Nephron (organoid): ENCODE results near the gene FXN.
A peak's percentile ranks its signal among the peaks of the same experiment; 100 is the strongest.

ENCODE experiments used
- H3K27ac Mint-ChIP-seq, 3 experiments: 2 replicates each; pipeline ENCODE4 v1.8.0; 2020; ENCODE audit warnings: mixed read lengths in 3 of 3, mild to moderate bottlenecking in 2 of 3, moderate library complexity in 1 of 3
- H3K27me3 Mint-ChIP-seq: 2 replicates; pipeline ENCODE4 v1.8.0; 2021; ENCODE audit warnings: low read depth, mild to moderate bottlenecking, moderate library complexity, mixed read lengths
- H3K36me3 Mint-ChIP-seq: 2 replicates; pipeline ENCODE4 v1.8.0; 2020; ENCODE audit warnings: low read depth, mixed read lengths
- H3K4me1 Mint-ChIP-seq: 2 replicates; pipeline ENCODE4 v1.8.0; 2020; ENCODE audit warnings: mixed read lengths
- H3K4me3 Mint-ChIP-seq, 3 experiments: 2 replicates each; pipeline ENCODE4 v1.8.0; 2020; ENCODE audit warnings: mild to moderate bottlenecking in 3 of 3, mixed read lengths in 3 of 3, moderate library complexity in 2 of 3
- H3K9me3 Mint-ChIP-seq: 2 replicates; pipeline ENCODE4 v1.8.0; 2020; ENCODE audit warnings: mixed read lengths
- CTCF ChIP-seq, 3 experiments: fragments of 200-600 bp; sonication (generic); IDR thresholded peaks; one replicate each; pipeline ENCODE4 v1.5.0; 2021; ENCODE audit warnings: antibody characterized with exemption in 3 of 3; ENCODE audit not compliant: unreplicated experiment in 3 of 3

Gene FXN

DNA sequence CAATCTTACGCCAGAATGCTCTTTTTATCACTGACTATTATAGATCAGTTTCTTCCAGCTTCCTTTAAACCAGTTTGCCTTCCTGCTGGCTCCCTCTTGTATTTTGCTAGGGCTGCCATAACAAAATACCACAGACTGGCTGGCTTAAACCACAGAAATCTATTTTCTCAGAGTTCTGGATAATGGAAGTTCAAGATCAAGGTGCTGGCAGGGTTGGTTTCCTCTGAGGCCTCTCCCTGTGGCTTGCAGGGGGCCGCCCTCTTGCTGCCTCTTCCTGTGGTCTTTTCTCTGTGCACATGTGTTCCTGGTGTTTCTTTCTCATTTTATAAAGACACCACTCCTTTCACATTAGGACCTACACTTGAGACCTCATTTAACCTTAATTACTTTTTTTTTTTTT is 6.8 kb upstream of the FXN start:
- no peak for TF ChIP-seq CTCF (IDR thresholded peaks at IDR 0.05; ENCODE audit: unreplicated experiment in 3 of 3)
- Mint-ChIP-seq H3K27ac (no peak overlapping the region), H3K9me3 (peaks cover 5% of the 10 kb centered on the region), H3K27me3 (peaks cover 9% of the 10 kb centered on the region), H3K4me3 (no peak overlapping the region), H3K4me1 (no peaks in the 10 kb centered on the region), H3K36me3 (no peaks in the 10 kb centered on the region)

DNA sequence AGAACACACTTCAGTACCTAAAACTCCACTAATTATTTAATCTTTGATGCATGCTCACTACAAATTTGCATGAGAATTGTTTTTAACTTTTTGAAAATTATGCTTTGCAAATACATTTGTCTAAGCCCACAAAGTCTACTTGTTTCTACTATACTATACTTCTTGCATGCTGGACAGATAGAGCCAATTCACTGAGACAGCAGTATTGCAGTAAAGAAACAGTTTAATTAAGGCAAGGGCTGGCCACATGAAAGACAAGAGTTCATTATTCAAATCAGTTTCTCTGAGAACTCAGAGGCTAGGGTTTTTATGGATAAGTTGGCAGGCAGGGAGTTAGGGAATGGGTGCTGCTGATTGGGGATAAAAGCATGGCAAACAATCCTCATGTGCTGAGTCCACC is 6.0 kb upstream of the FXN start:
- TF ChIP-seq CTCF (IDR thresholded peaks at IDR 0.05; ENCODE audit: unreplicated experiment in 3 of 3), result no peak
- H3K4me1 Mint-ChIP-seq, result no peaks in the 10 kb centered on the region
- no peaks in the 10 kb centered on the region for H3K36me3 Mint-ChIP-seq
- H3K27ac Mint-ChIP-seq, result peak overlapping the region in 1 of 3 experiments; percentile 19
- H3K27me3 Mint-ChIP-seq, result peaks cover 9% of the 10 kb centered on the region
- no peak overlapping the region for H3K4me3 Mint-ChIP-seq
- peaks cover 5% of the 10 kb centered on the region for H3K9me3 Mint-ChIP-seq

GRCh38 chr9:69030851-69031645 is 4.5 kb upstream of the FXN start:
- Mint-ChIP-seq H3K27ac (no peak overlapping the region), H3K4me3 (no peak overlapping the region), H3K36me3 (no peaks in the 10 kb centered on the region)

GRCh38 chr9:69034071-69034470 is 1.5 kb upstream of the FXN start:
- Mint-ChIP-seq H3K4me3 (peak overlapping the region; percentile 70 to 75 (median 74)), H3K27me3 (peaks cover 4% of the 10 kb centered on the region), H3K9me3 (peaks cover 5% of the 10 kb centered on the region), H3K36me3 (no peaks in the 10 kb centered on the region), H3K27ac (no peak overlapping the region), H3K4me1 (peaks cover 10% of the 10 kb centered on the region)
- TF ChIP-seq CTCF (IDR thresholded peaks at IDR 0.05; ENCODE audit: unreplicated experiment in 3 of 3), result no peak

More at GRCh38 chr9:69030851-69031645, 4.5 kb upstream of the FXN start:
- Mint-ChIP-seq H3K9me3 (peaks cover 5% of the 10 kb centered on the region), H3K27me3 (peaks cover 4% of the 10 kb centered on the region), H3K4me1 (peaks cover 1% of the 10 kb centered on the region)
- TF ChIP-seq CTCF (IDR thresholded peaks at IDR 0.05; ENCODE audit: unreplicated experiment in 3 of 3), result no peak

- H3K4me1 Mint-ChIP-seq, result peaks cover 10% of the 10 kb centered on the region
- peaks cover 11% of the 10 kb centered on the region for H3K36me3 Mint-ChIP-seq
- H3K27me3 Mint-ChIP-seq, result peaks cover under 1% of the 10 kb centered on the region
- H3K4me3 Mint-ChIP-seq, result peak overlapping the region; percentile 96 to 99 (median 98)
- H3K27ac Mint-ChIP-seq, result peak overlapping the region; percentile 81 to 99 (median 97)
- no peak for TF ChIP-seq CTCF (IDR thresholded peaks at IDR 0.05; ENCODE audit: unreplicated experiment in 3 of 3)
- H3K9me3 Mint-ChIP-seq, result no peaks in the 10 kb centered on the region
Measured at GRCh38 chr9:69036309-69036708, 757 bp downstream of the FXN start.

DNA sequence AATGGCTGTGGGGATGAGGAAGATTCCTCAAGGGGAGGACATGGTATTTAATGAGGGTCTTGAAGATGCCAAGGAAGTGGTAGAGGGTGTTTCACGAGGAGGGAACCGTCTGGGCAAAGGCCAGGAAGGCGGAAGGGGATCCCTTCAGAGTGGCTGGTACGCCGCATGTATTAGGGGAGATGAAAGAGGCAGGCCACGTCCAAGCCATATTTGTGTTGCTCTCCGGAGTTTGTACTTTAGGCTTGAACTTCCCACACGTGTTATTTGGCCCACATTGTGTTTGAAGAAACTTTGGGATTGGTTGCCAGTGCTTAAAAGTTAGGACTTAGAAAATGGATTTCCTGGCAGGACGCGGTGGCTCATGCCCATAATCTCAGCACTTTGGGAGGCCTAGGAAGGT is 1.2 kb downstream of the FXN start:
- Mint-ChIP-seq H3K4me3 (peak overlapping the region; percentile 96 to 99 (median 98)), H3K9me3 (no peaks in the 10 kb centered on the region), H3K4me1 (peaks cover 10% of the 10 kb centered on the region), H3K27me3 (no peaks in the 10 kb centered on the region), H3K27ac (peak overlapping the region; percentile 81 to 99 (median 97)), H3K36me3 (peaks cover 11% of the 10 kb centered on the region)
- no peak for TF ChIP-seq CTCF (IDR thresholded peaks at IDR 0.05; ENCODE audit: unreplicated experiment in 3 of 3)
